HG03196 (cell line): Measurements from ENCODE around the gene ACTL6B.
"Not testable (repeated sequence)": the region's sequence is repeated elsewhere in the genome, so short reads cannot be mapped to it uniquely, and the experiment has no call there.

Source experiments
- ATAC-seq: cut with Tn5 transposase; IDR thresholded peaks from one replicate; pipeline ENCODE4 v1.9.1; 2021; ENCODE audit not compliant: unreplicated experiment

ACTL6B gene

DNA sequence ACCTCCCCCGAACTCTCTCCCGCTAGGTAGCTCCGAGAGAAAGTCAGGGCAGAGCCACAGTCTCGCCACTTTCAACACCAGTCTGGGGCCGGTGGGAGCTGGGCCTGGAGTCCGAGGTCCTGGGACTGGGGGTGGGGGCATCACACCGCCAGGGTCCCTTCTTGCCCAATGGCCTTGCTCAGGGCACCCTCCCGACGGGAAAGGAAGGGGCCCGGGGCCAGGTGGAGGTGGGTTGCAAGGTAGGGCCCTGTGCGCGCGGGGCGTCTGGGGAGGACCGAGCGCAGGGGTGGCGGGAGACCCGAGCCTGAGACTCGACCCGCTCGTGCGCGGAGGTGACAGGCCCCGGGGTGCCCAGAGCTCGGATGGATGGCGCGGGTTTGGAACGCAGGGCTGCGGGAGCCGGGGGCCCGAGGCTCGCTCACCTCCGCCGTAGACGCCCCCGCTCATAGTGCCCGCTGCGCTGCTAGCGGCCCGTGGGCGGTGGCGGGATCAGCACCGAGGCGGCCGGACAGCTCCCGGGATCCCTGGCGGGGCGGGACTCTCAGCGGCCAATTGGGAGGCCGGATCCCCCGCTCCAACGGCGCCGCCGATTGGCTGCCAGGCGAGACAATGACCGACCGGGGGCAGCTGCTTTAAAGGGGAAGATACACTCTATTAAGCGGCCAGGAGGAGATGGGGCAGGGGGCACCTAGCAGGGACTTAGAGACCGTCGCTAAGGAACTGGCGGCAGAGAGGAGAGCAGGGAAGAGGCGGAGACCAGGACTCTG is at the start of gene ACTL6B:
TSS of gene ACTL6B (minus strand) at position 541 of the 767 bp plus-strand sequence. CDS start at position 447, 94 bp downstream.
- ATAC-seq: no peak

DNA sequence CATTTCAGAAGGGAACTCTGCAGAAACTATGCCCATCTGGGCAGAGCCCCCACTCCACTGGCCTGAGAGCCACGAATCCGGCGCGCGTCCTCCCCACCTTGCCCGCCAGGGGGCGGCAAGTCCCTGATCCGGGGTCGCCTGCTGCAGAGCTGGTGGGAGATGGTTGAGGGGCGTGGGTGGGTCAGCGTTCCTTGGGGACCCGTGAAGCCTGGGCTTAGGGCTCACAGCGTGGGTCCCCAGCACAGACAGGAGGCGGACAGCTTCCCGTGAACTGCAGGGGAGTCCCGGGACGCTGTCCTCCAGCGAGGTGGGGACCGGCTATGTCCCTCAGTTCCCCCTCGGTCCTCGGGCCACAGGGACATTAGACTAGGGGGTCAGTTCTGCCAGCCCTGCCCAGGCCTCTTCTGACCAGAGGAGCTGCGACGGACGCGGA is 49.1 kb upstream of the ACTL6B start:
- ATAC-seq: peak; percentile 63

DNA sequence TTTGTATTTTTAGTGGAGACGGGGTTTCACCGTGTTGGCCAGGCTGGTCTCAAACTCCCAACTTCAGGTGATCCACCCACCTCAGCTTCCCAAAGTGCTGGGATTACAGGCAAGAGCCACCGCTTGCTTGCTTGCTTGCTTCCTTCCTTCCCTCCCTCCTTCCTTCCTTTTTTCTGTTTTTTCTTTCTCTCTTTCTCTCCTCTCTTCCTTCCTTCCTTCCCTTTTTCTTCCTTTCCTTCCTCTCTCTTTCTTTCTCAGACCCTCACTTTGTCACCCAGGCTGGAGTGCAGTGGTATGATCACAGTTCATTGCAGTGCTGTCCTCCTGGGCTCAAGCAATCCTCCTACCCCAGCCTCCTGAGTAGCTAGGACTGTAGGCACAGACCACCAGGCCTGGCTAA is 44.8 kb upstream of the ACTL6B start:
- not testable (repeated sequence) for ATAC-seq

DNA sequence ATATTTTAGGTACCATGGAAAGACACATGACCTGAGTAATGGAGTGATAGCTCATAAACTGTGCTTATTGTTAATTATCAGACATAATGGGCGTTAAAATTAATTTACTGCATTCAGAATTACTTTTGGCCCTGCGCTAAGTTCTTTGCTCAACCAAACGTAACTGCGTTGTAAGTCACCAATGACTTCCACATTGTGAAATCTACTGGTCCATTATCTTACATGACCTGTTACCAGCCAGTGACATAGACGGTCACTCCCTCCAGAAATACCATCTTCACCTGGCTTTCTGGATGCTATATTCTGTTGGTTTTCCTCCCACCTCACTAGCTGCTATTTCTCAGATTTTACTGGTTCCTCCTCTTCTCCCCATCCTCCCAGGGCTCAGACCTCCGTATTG is 42.8 kb upstream of the ACTL6B start:
- no peak for ATAC-seq

DNA sequence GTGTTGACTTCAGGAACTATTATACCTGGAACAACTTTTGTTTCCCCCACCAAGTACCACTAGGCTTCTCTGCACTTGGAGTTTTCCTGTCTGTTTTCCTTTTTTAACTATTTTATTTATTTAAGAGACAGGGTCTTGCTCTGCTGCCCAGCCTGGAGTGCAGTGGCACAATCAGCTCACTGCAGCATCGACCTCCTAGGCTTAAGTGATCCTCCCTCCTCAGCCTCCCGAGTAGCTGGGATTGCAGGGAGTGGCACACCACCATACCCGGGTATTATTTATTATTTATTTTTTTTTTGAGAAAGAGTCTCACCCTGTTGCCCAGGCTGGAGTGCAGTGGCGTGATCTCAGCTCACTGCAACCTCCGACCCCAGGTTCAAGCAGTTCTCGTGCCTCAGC is 39.9 kb upstream of the ACTL6B start:
- ATAC-seq: no peak

DNA sequence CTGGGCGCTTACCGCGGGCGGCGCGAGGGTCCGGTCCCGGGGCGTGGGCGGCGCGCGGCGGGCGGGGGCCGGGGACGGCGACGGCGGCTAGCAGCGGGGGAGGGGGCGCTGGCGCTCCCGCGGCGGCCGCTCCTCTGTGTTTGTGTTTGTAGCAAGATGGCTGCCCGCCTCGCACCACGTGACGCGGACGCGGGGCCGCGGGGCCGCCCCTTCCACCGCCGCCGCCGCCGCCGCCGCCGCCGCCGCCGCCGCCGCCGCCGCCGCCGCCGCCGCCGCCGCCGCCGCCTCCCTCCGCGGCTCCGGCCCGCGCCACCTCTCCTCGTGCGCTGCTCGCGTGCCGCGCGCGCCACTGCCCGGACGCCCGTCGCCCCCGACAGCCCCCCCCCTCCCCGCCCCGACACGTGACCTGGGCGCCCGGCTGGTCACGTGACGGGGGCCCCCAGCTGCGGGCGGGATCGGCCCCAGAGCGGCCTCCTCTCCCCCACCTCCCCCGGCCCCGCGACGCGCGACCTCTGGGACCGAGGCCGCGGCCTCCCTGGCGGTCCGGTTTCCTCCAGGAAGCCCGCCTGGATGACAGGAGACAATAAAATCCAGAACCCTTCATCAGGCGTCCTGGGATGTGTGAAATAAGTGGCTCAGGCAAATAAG is 38.0 kb upstream of the ACTL6B start, which contains the start of gene GIGYF1:
TSS of gene GIGYF1 (minus strand) at position 153 of the 648 bp plus-strand sequence. CDS start 6,012 bp downstream, outside the sequence.
- no peak for ATAC-seq

DNA sequence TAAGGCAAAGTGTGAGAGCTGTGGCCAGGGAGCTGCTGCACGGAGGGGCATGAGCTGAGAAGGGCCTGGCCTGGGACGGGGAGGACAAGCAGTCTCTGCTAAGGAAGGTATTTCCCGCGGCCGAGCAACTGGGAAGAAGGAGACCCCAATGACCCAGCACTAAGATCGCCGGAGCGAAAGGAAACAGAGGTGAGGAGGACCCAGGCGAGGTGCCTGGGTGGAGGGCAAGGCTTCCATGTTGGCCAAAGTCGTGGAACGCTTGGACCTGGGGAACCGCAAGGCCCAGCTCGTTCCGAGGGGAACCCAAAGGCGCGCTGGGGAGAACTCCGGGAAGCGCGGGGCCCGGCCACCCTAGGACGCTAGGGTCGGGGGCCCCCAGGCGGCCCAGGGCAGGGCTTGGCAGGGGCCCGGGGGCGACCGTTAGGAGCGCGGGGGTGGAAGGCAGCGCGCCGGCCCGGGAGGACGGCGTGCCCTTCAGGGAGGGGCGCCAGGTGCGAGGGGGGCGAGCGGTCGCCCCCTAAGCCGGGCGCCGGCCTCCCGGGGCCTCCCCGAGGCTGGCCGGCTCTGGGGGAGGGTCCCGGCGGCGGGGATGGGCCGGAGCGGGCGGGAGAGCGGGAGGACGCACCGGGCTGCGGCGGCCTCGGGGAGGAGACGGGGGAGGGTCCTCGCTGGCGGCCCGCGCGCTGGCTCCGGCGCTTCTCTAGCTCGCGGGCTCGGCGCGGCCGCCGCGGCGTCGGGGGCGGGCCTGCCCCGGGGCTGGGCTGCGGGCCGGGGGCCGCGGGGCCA is 37.3 kb upstream of the ACTL6B start:
- no peak for ATAC-seq

DNA sequence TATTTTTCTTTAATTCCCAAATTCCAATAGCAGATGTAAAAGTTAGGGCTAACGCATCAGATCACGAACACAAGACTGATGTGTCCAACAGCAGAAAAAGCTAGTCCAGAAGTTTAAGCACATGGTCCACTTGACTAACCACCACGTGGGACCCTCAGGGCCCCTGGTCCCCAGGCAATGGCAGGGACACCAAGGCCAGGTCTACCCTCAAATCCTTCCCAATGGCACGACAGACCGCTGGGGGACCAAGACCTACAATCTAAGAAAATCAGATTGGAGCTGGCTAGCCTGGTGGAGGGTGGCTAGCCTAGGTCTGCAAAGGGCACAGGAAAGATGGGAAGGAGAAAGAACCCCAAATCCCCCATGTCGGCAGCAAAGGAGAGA is 36.3 kb upstream of the ACTL6B start:
- no peak for ATAC-seq

DNA sequence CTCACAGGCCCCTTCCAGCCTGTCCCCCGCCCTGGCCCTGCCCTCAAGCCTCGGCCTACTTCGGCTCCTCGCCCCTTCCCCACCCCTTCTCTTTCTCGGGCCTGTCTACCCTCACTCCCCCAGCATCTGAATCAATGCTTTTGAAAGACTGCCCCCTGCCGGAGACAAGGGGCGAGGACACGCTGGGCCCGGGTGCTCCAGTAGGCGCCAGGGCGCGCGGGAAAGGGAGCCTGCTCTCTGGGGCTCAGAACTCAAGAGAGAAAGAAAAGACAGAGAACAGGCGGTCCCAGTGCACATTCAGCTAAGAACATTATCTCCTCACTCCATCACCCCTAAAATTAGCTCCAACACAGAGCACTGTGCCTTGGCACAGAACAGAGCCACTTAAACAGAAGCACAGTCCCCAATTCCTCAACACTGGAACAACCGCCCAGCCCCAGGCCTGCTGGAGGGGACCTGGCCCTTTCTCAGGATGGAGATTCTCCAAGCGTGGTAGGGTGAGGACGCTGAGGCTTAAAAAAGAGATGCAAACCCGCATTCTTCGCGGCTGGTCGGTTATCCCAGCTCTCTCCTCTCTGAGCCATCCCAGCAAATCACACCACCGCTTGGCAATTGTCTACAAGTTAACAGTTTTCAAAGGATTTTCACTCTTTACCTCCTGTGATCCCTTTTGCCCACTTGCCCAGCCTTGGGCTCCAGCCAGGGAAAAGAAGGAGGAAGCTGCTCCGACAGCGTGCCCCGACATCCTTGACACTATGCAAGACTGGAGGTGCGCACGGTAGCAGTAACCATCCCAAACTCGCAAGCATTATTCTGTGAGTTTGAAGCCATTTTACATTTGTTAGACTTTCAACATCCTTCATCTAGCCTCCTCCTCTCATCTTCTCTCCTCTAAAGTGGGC is 35.7 kb upstream of the ACTL6B start:
- ATAC-seq: no peak

DNA sequence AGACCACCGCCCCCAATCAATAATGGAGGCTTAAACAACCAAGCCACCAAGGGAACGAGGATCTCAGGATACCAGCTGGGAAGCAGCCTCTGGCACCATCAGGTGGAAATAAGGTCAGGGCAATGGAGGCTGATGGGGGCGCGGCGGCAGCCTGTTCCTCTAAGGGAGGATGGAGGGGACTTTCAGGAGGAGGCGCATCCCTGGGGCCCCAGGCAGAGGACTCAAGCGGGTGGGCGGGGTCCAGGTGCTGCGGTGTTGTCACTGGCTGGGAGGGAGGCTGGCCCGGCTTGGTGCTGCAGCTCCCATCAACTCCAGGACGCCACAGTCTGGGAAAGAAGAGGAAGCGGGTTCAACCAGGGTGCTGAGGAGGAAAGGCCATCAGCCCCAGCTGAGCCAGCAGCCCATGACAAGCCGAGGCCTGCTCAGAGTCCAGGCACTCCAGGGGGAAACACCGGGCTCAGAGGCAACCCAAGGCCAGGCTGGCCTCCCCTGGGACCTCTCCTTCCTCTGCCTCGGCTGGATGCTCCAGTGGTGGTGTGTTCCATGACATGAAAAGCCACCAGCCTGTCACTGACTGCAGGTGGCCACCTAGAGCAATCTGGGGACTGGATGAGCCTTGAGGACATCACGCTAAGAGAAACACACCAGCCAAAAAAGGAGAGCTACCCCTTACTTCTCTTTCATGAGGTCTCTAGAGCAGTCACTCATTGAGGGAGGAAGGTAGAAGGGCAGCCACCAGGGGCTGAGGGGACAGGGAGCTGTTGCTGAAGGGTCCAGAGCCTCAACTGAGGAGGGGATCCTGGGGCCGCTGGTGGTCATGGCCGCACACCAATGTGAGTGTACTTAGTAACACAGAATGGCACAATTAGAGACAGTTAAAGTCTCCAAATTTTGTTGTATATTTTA is 33.2 kb upstream of the ACTL6B start:
- ATAC-seq: no peak

DNA sequence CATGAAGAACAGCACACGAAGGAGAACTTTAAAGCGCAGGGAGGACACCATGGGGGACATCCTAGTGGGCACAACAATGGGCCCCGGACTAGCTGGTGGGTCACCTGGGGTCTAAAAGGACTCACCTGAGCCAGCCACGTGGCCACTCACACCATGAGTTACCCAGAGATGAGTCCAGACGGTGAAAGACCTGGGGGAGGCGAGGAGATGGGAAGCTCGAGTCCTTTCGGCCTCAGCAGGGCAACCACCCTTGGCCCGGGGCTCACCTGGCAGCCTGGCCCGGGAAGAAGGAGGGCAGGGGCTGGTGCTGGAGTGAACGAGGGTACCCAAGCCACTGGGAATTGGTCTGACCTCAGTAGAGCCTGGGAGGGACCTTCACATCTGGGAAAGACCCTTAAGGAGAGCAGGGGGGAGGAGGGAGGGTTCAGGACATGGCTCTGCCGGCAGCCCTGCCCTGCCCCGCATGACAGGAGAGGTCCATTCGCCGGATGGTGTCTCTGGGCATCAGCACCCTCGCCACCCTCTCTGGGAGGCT is 32.1 kb upstream of the ACTL6B start:
- no peak for ATAC-seq

DNA sequence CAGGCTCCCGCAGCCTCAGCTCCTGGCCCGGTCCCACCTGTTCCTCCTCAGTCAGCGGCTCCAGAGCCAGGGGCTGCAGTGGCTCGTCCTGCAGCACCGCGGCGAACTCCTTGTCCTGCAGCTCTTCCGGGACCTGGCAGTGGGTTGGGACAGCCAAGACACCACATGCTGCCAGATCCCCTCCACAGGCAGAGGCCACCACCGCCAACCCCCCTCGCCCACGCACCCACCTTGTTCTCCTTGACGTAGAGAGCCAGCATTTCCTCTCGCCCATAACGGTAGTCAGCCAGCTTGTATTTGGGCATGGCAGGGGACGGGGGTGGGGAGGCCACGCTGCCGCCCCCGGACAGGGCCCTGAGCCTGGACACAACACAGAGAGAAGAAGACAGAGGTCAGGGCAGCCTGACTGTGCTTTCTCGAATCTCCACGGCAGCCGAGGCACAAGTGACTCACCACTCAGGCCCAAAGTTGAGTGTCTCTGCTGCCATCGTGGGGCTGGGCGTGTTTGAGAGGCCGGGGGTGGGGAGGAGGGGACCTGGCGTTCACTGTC is 31.6 kb upstream of the ACTL6B start:
- ATAC-seq: no peak

DNA sequence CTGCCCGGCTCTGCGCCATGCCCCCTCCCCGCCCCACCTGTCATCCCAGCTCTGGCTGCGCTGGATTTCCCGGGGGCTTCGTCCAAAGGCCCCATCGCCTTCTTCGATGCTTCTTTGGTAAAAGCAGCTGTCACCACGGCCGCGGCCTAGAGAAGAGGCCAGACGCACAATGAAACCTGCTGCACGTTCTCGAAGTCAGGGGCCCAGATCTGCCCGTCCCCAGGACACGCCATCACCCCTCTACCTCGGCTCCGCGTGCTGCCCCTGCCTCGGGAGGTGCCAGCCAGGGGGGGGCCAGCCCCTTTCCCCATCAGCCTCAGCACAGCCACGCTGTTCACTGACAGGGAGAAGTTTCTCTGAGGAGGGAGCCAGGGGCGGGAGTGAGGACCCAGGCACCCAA is 31.0 kb upstream of the ACTL6B start:
- ATAC-seq: no peak

DNA sequence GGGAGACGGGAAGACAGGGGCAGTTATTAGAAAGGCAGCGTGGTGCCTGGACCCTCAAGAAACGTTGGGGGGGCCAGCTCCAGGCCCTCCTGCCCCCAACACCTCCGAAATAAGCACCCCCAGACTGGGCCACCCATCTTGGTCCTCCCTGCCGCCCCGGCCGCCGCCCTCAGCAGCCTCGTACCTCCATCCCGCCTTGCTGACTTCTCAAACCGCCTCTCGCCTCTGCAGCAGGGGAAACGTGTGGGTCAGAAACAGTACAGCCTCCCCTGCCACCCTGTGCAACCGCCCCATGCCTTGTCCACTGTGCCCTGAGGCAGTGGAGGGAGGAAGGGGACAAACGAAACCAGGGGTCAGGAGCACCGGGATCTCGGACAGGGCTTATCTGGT is 30.6 kb upstream of the ACTL6B start:
- no peak for ATAC-seq

DNA sequence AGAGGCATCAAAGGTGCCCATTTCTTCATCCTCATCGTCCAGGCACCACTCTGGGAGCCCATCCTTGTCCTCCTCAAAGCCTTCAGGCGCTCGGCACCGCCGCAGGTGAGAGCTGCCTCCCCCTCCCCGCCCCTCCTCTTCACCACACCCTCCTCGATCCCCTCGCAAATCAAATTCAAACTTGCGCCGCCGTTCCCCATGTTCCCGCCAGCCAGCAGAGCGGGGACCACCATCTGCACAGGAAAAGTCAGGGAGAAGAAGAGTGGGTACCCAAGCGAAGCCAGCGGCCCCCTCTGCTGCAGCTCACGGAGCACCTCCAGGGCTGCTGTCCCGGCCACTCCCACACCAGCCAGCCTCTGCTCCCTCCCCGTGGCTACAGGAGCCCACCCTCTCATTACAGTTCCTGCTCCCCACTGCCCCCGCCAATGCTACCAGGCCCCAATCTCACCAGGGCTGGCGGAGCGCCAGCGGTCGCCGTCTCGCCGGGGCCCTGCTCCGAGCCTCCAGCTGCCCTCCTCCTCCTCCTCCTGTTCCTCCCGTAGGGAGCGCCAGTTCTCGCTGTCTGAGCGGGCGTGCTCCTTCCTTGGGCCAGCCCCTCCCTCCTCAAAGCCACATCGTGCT is 30.1 kb upstream of the ACTL6B start:
- no peak for ATAC-seq

DNA sequence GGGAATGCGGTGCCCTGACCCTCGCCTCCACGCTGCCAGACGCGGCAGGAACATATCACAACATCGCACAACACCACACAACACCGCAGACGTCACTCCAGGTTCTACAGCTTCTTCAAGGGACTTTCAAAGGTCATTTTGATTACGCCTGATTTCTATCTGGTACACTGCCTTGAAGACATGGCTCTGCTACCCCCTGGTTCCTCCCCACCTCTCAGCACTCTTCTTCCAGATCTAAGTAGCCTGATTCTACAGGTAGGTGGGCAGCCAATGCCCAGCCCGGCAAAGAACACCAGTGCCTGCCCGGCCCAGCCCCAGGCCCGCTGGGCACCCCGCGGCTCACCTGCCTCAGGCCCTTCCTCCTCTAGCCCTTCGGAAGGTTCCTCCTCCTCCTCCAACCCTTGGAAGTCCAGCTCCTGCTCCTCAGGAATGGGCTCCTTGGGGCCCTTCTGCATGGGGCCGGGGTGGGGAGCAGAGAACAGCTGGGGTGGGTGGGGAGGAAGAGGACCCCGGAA is 29.4 kb upstream of the ACTL6B start:
- no peak for ATAC-seq

DNA sequence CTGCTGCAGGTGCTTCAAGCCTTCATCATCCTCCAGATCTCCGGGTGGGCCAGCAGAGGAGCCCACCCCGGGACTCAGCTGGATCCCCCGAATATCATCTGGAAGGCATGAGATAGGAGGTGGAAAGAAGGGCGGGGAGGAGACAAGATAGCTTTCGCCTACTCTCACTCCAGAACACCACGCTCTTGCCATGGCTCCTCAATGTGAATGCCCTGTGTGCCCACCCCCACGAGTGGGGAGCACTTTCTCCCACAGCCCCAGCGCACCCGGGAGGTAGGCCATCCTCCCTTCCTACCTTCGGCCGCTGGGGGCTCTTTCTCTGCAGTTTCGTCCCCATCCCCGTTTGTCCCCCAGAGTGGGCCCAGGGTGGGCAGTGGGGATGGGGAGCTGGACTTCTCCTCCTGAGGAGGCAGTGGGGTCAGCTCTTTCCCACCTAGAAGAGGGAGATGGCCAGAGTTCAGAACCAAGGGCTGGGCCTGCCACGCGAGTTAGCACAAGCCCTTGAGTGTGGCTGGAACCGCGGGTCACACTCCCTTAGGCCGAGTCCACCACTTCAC is 28.9 kb upstream of the ACTL6B start:
- ATAC-seq: no peak

DNA sequence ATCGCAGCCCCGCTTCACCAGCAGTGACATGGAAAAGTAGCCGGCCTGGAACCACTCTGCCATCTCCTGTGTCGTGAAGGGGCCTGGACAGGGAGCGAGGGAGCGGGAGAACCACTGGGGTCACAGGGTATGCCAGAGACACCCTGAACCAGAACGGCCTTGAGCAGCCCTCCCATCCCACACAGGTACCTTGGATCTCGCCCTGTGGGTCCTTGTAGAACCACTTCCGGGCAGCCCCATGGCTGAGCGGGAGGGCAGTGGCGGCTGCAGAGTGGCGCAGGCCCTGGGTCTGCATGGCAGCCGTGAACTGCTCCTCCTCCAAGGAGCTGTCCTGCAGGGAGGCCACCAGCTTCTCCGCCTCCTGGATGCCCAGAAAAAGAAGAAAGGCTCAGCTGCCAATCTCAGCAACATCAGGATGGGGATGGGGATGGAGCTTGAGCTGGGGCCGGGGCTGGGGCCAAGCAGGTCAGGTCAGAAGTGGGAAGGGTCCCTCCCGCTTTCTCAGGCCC is 28.3 kb upstream of the ACTL6B start:
- no peak for ATAC-seq
